Measurements from ENCODE around the gene LTO1. TPM values are rescaled to one million over a fixed set of nuclear protein-coding genes. Genes with fewer than 3 reads are reported as not detected.

Gene LTO1
- polyA plus RNA-seq, 1 experiment = 13.7 TPM

GRCh38 chr11:69654001-69654659 is 21.0 kb downstream of the LTO1 start:
- no peak for TF ChIP-seq CTCF (IDR thresholded peaks at IDR 0.05; ENCODE audit: insufficient read depth, low read depth, low read length)
- POLR2A ChIA-PET = no interaction called here

DNA sequence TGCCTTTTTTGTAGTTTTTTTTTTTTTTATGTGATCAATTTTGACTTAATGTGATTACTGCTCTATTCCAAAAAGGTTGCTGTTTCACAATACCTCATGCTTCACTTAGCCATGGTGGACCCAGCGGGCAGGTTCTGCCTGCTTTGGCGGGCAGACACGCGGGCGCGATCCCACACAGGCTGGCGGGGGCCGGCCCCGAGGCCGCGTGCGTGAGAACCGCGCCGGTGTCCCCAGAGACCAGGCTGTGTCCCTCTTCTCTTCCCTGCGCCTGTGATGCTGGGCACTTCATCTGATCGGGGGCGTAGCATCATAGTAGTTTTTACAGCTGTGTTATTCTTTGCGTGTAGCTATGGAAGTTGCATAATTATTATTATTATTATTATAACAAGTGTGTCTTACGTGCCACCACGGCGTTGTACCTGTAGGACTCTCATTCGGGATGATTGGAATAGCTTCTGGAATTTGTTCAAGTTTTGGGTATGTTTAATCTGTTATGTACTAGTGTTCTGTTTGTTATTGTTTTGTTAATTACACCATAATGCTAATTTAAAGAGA is 21.7 kb downstream of the LTO1 start:
- TF ChIP-seq CTCF (IDR thresholded peaks at IDR 0.05; ENCODE audit: insufficient read depth, low read depth, low read length) = no peak
- DNase-seq (ENCODE audit: low read depth) = no peak
- no peaks in the 10 kb centered on the region for H3K27me3 ChIP-seq (ENCODE audit: control insufficient read depth, insufficient read depth, low read length)
- peaks cover 38% of the 10 kb centered on the region for H3K36me3 ChIP-seq (ENCODE audit: control insufficient read depth, insufficient read depth, low read length)
- ChIA-PET POLR2A (no interaction called here), CTCF (interaction anchor here (0.9 to 1.1 kb wide), 2 partner anchors 9 to 552 kb away, joined by 4 read pairs; no protein-coding TSS in a partner anchor)
- H3K4me3 ChIP-seq (ENCODE audit: low read depth, low read length) = no peak overlapping the region

More at GRCh38 chr11:69654001-69654659, 21.0 kb downstream of the LTO1 start:
- DNase-seq (ENCODE audit: low read depth) = no peak
- Histone ChIP-seq H3K27me3 (ENCODE audit: control insufficient read depth, insufficient read depth, low read length) (no peaks in the 10 kb centered on the region), H3K4me3 (ENCODE audit: low read depth, low read length) (no peak overlapping the region), H3K36me3 (ENCODE audit: control insufficient read depth, insufficient read depth, low read length) (peaks cover 32% of the 10 kb centered on the region)
- CTCF ChIA-PET = interaction anchor here (0.9 to 1.1 kb wide), 2 partner anchors 10 to 553 kb away, joined by 4 read pairs; no protein-coding TSS in a partner anchor

DNA sequence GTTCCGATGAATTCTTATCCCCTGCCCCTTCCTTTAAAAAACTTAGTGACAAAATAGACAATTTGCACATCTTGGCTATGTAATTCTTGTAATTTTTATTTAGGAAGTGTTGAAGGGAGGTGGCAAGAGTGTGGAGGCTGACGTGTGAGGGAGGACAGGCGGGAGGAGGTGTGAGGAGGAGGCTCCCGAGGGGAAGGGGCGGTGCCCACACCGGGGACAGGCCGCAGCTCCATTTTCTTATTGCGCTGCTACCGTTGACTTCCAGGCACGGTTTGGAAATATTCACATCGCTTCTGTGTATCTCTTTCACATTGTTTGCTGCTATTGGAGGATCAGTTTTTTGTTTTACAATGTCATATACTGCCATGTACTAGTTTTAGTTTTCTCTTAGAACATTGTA is 22.2 kb downstream of the LTO1 start:
- no peak for TF ChIP-seq CTCF (IDR thresholded peaks at IDR 0.05; ENCODE audit: insufficient read depth, low read depth, low read length)
- Histone ChIP-seq H3K27me3 (ENCODE audit: control insufficient read depth, insufficient read depth, low read length) (no peaks in the 10 kb centered on the region), H3K4me3 (ENCODE audit: low read depth, low read length) (no peak overlapping the region), H3K36me3 (ENCODE audit: control insufficient read depth, insufficient read depth, low read length) (peaks cover 42% of the 10 kb centered on the region)
- ChIA-PET POLR2A (interaction anchor here (0.6 kb wide), 1 partner anchor 203 kb away, joined by 3 read pairs; no protein-coding TSS in a partner anchor), CTCF (interaction anchor here (1.1 kb wide), 1 partner anchor 551 kb away, joined by 4 read pairs; no protein-coding TSS in a partner anchor)
- DNase-seq (ENCODE audit: low read depth) = no peak

DNA sequence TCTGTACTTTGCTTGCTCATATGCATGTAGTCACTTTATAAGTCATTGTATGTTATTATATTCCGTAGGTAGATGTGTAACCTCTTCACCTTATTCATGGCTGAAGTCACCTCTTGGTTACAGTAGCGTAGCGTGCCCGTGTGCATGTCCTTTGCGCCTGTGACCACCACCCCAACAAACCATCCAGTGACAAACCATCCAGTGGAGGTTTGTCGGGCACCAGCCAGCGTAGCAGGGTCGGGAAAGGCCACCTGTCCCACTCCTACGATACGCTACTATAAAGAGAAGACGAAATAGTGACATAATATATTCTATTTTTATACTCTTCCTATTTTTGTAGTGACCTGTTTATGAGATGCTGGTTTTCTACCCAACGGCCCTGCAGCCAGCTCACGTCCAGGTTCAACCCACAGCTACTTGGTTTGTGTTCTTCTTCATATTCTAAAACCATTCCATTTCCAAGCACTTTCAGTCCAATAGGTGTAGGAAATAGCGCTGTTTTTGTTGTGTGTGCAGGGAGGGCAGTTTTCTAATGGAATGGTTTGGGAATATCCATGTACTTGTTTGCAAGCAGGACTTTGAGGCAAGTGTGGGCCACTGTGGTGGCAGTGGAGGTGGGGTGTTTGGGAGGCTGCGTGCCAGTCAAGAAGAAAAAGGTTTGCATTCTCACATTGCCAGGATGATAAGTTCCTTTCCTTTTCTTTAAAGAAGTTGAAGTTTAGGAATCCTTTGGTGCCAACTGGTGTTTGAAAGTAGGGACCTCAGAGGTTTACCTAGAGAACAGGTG is 23.1 kb downstream of the LTO1 start:
- ChIA-PET CTCF (interaction anchor here (0.7 kb wide), 1 partner anchor 13 kb away, joined by 3 read pairs; no protein-coding TSS in a partner anchor), POLR2A (no interaction called here)
- no peak for TF ChIP-seq CTCF (IDR thresholded peaks at IDR 0.05; ENCODE audit: insufficient read depth, low read depth, low read length)
- Histone ChIP-seq H3K4me3 (ENCODE audit: low read depth, low read length) (no peak overlapping the region), H3K27me3 (ENCODE audit: control insufficient read depth, insufficient read depth, low read length) (no peaks in the 10 kb centered on the region), H3K36me3 (ENCODE audit: control insufficient read depth, insufficient read depth, low read length) (peaks cover 50% of the 10 kb centered on the region)
- DNase-seq (ENCODE audit: low read depth) = no peak

GRCh38 chr11:69650832-69651344 is 24.3 kb downstream of the LTO1 start:
- no peaks in the 10 kb centered on the region for H3K27me3 ChIP-seq (ENCODE audit: control insufficient read depth, insufficient read depth, low read length)
- ChIA-PET POLR2A (no interaction called here), CTCF (no interaction called here)
- H3K4me3 ChIP-seq (ENCODE audit: low read depth, low read length) = no peak overlapping the region
- DNase-seq (ENCODE audit: low read depth) = no peak
- peaks cover 57% of the 10 kb centered on the region for H3K36me3 ChIP-seq (ENCODE audit: control insufficient read depth, insufficient read depth, low read length)
- TF ChIP-seq CTCF (IDR thresholded peaks at IDR 0.05; ENCODE audit: insufficient read depth, low read depth, low read length) = no peak

Measured in BJ (cell line).